HG03159 (cell line): ENCODE measurements around the gene SAMD11.
"Not testable (repeated sequence)": the region's sequence is repeated elsewhere in the genome, so short reads cannot be mapped to it uniquely, and the experiment has no call there.

Source experiments
- ATAC-seq: cut with Tn5 transposase; IDR thresholded peaks from one replicate; pipeline ENCODE4 v1.9.1; 2021; ENCODE audit warnings: mild to moderate bottlenecking, moderate library complexity; ENCODE audit not compliant: unreplicated experiment

Gene SAMD11

DNA sequence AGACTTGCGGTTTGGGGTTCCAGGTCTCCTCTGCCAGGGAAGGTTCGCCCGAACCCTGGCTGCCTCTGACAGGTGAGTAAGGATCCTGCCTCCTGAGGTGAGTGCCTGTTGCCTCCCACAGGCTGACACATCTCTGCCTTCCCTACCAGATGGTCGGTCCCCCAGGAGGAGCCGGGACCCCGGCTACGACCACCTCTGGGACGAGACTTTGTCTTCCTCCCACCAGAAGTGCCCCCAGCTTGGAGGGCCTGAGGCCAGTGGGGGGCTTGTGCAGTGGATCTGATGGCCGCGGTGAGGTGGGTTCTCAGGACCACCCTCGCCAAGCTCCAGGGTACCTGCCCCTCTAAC lies 50.5 kb downstream of the SAMD11 start:
- ATAC-seq: no peak

DNA sequence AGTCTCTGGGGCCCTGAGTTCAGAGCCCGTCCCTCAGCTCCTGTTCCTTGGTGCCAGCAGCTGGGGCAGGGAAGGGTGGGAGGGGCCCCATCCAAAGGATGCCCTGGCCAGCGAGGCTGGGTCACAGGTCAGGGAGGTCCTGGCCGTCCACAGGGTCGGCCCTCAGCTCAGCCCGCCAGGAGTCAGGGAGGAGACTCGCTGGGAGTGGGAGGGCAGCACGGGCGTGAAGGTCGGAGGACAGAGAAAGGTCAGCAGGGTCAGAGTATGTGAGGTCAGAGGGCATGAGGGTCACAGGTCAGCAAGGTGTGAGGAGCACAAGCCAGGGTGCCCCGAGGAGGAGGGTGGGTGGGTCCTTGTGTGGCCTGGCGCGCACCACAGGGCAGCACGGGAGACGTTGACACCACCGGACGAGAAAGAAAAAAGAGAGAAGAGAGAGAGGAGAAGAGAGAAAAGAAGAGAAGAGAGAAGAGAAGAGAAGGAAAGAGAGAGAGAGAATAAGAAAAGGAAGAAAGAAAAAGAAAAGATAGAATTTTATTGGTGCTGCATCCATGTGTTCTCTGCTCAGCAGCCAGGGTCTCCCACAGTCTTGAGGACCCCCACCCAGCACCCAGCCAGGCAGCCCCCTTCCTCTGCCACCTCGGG lies 51.1 kb downstream of the SAMD11 start:
- no peak for ATAC-seq

DNA sequence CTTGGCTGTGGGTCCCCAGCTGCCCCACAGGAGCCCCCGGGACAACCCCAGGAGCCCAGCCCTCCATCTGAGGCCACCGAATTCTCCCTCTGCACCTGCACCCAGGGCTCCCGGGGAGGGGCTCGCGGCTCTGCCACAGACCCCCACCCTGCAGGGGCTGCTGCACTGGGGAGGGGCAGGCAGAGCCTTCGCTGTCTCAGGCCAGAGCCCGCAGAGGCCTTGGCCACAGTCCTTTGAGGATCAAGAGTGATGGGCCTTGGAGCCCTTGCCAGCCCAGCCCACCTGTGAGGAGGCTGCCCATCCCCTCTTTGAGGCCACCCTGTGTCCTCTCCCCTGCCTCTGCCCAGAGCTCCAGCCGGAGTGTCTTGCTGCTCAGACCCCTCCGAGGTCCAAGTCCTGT lies 51.6 kb downstream of the SAMD11 start:
- ATAC-seq: no peak

DNA sequence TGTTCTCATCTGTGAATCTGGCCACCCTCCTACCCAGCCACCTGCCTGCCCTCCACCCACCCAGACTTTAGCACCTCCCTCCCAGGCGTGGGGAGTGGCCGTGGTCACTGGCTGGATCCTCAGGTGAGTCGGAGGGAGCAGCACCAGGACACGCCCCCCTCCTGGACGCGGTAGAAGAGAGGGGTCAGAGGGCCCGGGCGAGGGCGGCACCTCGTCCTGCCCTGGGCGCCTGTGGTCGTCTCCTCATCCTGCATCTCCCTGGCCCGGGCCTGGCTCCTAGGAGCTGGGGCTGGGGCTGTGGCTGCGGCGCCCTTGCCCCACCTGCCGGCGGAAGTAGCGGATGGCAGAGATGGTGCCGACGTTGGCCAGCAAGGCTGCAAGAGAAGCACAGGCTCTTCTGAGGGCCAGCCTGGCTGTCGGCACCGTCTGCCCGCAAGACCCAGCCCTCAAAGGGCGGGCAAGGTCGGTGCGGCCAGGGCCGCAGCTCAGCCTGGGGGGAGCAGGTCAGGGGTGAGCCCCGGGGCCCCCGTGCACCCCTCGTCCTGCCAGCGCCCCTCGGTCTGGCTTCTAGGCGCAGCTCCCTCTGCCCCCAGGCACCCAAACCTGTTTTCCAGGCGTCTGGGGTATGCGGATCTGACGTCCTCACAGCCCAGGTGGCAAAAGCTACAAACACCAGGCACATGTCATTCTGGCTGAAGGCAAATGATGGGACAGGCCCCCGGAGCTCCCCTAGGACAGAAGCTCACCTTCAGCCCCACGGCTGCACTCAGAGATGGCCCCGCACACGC lies 52.4 kb downstream of the SAMD11 start:
- no peak for ATAC-seq

DNA sequence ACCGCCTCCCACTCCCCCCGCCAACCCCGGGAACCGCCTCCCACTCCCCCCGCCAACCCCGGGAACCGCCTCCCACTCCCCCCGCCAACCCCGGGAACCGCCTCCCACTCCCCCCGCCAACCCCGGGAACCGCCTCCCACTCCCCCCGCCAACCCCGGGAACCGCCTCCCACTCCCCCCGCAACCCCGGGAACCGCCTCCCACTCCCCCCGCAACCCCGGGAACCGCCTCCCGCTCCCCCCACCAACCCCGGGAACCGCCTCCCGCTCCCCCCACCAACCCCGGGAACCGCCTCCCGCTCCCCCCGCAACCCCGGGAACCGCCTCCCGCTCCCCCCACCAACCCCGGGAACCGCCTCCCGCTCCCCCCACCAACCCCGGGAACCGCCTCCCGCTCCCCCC lies 53.1 kb downstream of the SAMD11 start:
- ATAC-seq: not testable (repeated sequence)

DNA sequence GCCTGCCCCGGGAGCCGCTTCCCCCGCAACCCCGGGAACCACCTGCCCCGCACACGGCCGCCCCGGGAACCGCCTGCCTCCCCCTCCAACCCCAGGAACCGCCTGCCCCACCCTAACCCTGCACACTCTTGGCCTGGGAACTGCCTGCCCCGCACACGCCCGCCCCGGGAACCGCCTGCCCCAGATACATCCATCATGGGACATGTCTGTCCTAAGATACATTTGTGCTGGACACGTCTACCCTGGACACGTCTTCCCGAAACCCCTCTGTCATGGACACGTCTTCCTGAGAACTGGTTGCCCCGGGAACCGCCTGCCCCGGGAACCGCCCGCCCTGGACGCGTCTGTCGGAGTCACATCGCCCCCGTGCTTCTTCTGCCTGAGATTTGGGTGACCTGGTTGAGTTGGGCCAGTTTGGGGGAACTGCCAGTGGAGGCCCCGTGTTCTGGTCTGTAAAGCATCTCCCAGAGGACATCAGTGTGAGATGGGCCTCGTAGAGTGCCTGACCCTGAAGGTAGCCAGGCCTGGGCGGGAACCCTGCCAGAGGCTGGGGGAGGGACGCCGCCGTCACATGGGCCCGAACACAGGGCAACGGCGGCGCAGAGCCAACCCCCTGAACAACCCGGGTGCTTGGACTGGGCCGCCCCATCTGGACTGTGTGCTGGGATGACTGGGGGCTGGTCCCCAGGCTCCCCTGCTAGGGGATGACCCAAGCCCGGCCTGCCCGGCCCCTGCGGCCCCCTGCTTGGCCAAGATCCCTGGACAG lies 54.5 kb downstream of the SAMD11 start:
- no peak for ATAC-seq

DNA sequence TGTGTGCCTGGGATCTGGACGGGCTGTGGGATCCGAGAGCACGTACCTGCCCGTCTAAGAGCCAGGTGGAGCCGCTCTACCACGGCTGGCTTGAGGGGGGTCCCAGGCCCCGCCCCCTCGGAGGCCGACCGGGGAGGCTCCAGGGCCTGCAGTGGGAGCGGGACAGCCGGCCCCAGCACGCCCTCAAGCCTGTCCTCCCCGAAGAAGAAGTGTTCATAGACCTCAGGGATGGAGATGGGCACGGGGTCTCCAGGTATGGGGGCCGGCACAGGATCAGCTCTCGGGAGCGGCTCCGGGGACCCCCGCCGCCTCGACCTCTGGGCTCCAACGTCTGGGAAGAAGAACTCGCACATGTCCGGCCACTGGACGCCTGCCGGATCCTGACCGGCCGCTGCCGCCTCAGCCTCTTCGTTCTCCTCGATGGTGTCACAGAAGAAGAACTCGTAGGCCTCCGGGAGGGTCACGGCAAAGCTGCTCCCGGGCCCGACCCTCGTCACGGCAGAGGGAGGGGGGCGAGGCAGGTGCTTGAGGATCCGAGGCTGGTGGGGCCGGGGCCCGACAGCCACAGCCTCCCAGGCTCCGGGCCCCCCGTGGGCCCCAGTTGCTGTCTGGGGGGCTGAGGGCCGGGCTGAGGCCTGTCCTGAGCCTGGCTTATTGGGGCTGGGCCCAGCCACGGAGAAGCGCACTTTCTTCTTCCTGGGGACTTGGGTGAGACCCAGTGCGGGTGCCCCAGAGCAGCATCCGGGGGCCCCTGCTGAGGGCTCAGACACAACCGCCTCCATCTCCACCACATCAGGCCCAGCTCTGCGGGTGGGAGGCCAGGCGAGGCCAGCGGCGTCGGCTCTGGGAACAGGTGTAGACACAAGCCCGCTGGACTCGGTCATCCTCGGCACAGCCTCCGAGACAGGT lies 55.4 kb downstream of the SAMD11 start:
- ATAC-seq: no peak

DNA sequence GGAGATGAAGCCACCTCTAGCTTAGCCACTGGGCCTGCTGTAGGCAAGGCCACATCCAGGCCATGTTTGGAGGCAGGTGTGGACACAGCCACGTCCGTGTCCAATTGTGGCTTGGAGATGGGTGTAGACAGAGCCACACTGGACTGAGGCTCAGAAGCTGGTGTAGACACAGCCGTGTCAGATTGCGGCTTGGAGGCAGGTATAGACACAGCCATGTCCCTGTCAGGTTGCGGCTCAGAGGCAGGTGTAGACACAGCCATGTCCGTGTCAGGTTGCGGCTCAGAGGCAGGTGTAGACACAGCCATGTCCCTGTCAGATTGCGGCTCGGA lies 56.0 kb downstream of the SAMD11 start:
- no peak for ATAC-seq

DNA sequence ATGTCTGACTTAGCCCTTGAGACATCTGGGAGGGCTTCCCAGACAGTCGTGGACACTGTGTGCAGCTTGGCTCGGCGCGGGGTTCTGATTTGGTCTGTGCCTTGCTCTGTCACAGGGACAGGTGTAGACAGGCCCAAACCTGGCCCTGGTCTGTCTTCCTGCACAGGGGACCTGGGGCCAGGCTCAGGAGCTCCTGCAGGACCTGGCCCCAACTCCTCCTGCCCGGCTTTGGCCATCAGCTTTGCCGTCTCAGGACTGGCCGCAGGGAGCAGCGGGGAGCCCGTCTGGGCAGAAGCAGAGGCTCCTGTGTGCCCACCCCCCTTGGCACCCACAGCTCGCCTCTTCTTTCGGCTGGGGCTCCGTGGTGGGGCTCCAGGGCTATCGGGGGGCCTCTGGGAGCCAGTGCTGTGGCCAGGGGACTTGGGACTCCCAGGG lies 56.4 kb downstream of the SAMD11 start:
- ATAC-seq: no peak

DNA sequence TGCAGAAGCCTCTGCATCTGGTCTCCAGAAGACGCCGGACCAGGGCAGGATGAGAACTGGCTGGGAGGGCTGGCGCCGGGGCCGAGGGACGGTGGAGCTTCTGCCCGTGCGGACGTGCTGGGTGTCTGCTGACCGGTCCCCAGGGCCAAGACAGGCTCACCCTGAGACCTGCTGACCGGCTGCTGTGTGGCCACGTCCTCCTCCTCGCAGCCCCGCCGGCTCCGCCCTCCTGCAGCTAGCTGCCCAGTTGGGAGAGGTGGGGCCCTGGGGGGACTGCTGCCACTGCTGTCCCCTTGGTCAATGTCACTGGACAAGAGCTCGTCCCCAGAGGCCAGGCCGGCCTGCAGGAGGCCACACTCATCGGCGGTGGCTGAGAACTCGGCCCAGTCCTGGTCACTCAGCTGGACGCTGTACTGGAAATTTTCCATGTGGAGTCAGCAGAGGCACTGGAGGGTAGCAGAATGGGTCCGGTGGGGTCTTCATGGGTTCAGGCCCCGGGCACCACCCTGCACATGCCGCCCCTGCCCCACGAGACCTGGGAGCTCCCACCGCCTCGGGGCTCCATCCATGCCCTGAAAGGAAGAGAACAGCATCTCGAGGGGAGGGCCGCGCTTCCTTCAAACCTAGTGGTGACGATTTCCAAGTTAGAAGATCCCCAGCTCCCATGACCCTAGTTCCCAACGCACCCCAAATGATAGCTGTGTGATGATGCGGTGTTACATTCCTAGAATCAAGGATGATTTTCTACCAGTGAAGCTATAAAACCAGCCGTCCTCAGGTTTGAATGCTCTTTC lies 57.1 kb downstream of the SAMD11 start:
- no peak for ATAC-seq

DNA sequence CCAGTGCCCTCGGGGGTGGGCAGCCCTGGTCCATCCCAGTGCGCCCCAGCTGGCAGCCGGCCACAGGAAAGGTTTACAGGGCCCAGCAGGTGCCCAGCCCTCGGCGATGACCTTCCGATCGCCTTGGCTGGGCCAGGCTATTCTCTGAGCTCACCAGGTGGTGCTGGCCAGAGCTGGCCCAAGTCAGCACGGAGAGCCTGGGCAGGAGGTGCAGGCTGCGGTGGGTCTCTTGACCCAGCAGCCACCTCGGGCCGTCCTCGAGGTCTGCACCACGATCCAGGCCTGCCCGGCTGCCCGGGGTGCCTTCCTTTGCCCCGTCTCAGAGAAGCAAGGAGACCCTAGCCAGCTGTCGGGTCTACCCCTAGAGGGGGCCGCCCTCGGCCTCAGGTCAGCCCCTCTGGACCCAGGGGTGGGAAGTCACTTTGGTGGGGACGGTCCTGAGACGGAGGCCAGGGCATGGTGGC lies 57.8 kb downstream of the SAMD11 start:
- no peak for ATAC-seq

DNA sequence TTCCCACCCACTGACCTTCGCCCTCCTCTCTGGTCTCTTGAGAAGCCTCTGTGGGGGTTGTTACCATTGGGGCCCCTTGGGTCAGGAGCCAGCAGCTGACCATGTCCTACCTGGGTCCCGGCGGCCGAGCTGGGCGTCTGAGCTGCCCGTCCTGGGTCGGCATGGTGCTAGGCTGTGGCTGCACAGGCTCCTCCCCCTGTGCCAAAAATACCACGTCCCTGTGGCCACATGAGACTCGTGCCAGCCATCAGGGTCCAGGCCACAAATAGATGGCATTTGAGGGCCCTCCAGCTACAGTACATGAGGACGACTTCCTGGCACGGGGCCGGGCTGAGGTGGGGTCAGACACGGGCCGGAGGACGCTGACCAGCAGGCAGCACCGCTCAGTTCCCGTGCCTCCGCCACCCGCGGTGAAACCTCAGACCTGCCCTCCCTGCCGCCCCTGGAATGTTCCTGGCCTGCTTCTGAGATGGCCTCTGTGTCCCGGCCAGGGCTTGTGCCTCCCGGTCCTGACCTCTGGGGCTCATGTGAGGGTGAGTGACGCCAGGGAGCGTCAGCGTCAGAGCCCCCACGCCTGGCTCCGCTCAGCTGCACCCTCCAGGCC lies 58.3 kb downstream of the SAMD11 start, which contains the start of gene PERM1:
Gene PERM1 (minus strand): TSS at position 139 of the 604 bp plus-strand sequence. CDS start 1,064 bp downstream, outside the sequence.
- no peak for ATAC-seq

DNA sequence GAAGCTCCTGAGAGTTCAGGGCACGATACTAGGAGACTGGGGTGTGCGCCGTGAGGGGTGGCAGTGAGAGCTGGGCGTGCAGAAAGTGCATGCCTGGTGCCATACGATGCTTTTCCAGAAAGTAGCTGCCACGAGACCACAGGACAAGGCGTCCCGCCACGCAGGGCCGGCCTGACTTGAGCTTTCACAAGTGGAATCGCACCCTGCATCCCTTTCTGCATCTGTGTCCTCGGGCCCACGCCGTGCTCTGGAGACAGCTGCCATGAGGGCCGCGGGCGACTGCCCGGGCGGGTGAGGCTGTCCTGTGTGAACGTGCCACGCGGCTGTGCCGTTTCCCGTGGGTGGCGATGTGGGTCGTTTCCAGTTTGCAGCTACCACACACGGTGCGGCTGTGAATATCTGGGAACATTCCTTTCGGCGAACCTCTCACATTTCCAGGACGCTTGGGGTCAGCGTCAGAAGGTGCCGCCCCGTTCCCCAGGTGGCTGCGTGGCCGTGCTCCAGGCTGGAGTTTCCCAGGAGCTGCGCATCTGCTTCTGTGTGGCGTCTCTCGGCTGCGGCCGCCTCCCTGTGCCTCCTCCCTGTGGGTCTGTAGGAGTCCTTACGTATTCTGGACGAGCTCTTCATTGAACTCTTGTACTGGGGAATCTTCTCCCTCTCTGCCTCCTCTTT lies 59.2 kb downstream of the SAMD11 start:
- ATAC-seq: no peak

DNA sequence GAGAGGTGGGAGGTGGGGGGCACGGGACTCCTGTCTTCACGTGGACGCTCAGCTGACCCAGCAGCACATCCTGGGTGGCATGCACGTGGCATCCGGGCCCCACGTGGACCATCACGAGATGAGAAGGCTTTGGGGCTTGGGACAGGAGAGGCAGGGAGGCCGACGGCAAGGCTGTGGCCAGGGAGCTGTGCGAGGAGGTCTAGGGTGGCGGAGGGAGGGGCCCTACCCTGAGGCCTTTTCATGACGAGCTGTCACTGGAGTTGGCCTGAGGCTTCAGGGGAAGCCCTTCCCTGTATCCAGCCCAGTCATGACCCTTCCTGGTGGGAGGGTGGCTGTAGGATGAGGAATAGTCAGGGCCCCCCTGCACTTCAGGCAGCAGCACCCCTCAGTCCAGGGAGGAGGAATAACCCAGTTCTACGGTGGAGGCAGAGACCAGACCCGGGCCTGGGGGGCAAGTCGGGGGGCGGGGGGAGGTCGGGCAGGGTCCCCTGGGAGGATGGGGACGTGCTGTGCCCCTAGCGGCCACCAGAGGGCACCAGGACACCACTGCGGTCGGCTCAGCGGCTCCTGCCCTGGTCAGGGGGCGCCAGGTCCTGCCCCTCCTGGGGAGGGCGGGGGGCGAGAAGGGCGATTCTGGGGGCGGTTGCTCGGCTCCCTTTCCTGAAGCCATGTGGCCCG lies 60.2 kb downstream of the SAMD11 start:
- ATAC-seq: no peak

DNA sequence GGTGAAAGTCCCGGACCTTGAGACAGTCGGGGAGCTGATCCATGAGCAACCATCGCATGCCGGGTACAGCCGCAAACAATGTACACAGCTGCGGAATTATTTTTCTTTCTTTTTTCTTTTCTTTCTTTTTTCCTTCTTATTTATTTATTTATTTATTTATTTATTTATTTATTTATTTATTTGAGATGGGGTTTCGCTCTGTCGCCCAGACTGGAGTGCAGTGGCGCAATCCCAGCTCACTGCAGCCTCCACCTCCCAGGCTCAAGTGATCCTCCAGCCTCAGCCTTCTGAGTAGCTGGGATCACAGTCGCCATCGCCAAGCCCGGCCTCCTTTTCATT lies 60.7 kb downstream of the SAMD11 start:
- no peak for ATAC-seq

DNA sequence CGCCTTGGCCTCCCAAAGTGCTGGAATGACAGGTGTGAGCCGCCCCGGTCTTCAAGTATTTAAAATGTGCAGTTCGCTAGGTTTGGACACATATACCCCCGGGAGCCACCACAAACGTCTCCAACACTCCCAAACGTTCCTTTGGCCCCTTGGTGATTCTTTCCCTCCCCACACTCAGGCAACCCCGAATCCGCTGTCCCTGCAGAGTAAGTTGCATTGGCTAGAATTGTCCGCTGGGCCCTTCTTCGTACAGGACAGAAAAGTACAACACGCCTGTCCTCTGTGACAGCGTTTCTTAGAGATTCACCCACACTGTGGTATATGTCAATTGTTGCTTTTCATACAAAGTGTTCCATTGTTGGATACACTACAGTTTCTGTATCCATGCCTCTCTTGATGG lies 61.4 kb downstream of the SAMD11 start:
- ATAC-seq: no peak

DNA sequence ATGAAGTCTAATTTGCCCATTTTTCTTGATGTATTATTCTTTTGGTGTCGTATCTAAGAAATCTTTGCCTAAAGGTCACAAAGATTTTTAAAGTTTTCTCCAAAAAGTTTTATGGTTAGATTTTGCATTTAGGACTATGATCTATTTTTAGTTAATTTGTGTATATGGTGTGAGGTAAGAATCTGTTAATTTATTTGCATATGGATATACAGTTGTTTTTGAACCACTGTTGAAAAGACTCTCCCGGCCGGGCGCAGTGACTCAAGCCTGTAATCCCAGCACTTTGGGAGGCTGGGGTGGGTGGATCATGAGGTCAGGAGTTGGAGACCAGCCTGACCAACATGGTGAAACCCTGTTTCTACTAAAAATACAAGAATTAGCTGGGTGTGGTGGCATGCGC lies 64.3 kb downstream of the SAMD11 start:
- ATAC-seq: not testable (repeated sequence)

DNA sequence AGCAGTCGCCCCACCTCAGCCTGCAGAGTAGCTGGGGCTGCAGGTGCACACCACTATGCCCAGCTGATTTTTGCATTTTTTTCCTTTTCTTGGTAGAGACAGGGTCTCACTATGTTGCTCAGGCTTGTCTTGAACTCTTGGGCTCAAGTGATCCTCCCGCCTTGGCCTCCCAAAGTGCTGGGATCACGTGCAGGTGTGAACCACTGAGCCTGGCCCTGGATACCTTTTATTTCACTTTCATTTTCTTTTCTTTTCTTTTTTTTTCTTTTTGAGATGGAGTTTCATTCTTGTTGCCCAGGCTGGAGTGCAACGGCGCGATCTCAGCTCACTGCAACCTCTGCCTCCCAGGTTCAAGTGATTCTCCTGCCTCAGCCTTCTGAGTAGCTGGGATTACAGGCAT lies 67.6 kb downstream of the SAMD11 start:
- ATAC-seq: not testable (repeated sequence)

DNA sequence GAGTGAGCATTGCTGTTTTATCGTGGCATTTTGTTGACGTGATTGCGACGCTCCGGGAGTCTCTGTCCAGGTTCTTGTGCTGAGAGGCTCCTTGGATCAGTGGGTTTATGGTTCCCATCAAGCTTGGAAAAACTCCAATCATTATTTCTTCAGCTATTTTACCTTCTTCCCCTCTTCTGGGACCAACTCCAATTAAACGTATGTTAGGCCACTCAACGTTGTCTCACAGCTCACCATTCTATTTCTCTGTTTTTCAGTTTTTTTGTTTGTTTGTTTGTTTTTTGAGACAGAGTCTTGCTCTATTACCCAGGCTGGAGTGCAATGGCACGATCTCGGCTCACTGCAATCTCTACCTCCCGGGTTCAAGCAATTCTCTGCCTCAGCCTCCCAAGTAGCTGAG lies 68.2 kb downstream of the SAMD11 start:
- ATAC-seq: no peak
